NCI-H345 (cell line): ENCODE measurements around the gene AGXT.
"Not testable (repeated sequence)": the region's sequence is repeated elsewhere in the genome, so short reads cannot be mapped to it uniquely, and the experiment has no call there.

Experiments used
- DNase-seq: peaks from one replicate; lab custom pipeline; 2025; lab: John Stamatoyannopoulos, UW

Gene AGXT

DNA sequence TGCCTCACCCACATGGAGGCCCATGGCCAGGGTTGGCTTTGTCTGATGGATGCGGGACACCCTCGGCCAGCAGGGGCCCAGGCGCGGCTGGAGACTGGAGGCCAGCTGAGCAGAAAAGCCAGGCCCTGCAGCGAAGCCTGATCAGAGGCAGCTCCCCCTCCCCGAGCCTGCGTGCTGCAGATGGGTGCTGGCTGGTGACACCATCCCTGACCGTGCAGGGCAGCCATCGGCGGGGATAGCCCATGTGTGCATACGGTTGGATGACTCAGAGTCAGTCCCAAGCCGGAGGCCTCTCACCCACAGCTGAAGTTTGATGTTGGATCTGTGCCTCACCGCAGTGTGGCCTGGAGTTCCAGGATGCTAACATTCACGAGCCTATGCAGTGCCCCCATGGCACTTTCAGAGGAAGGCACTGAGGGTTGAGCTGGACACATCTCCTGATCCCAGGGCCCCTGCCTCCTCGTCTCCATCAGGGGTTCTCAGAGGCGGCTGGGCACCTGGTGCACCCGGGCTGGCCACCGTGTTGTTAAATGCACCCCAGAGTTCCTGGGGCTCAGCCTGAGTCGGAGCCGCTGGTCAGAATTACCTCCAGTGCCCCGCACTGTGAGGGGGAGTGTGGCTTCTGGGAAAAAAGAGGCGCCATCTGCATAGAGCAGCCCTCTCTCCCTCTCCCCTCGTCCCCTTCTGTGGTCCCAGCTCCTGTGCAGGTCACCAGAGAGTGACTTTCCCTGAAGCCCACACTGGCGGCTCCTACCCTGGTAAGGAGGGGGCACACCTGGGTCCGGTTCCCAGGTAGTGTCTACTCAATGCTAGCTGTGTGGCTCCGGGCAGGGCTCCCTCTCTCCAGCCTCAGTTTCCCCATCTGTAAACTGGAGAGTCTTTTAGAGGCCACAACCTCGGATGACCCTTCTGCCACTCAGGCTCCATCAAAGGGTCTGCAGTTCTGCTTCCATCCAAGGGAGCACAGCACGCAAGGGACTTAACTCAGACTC, 29.2 kb upstream of the AGXT start:
- no peak for DNase-seq

DNA sequence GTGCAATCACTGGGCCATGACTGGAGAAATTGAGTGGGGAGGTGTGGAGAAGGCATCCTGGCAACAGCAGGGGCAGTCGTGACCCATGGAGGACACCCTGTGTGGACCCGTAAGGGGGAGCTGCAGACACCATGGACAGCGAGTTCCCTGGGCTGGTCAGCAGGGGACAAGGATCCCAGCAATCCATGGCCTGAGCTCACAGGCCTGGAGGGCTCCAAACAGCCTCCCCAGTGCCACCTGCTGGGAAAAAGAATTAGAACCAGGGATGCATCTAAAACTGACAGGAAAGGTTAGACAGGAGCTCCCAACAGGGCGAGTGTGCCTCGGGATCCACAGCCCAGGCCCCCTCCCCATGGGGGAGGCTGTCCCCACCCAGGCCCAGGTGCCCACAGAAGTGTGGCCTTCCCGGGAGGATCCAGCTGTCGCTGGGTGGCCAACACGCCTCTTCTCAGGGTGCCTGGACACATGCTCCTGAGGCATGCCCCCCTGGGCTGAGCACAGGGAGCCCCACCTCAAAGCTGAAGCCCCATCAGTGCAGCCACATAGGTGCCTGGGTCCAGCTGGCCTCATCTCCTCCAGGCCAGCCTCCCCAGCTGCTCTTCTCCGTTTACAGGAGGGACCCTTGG, 28.1 kb upstream of the AGXT start:
- DNase-seq, result peak; percentile 56

DNA sequence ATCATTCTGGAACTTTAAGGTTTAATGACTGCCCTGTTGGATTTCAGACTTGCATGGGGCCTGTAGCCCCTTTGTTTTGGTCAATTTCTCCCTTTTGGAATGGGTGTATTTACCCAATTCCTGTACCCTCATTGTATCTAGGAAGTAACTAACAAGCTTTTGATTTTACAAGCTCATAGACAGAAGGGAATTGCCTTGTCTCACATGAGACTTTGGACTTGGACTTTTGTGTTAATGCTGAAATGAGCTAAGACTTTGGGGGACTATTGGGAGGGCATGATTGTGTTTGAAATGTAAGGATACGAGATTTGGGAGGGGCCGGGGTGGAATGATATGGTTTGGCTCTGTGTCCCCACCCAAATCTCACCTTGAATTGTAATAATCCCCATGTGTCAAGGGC, 22.3 kb upstream of the AGXT start:
- not testable (repeated sequence) for DNase-seq

DNA sequence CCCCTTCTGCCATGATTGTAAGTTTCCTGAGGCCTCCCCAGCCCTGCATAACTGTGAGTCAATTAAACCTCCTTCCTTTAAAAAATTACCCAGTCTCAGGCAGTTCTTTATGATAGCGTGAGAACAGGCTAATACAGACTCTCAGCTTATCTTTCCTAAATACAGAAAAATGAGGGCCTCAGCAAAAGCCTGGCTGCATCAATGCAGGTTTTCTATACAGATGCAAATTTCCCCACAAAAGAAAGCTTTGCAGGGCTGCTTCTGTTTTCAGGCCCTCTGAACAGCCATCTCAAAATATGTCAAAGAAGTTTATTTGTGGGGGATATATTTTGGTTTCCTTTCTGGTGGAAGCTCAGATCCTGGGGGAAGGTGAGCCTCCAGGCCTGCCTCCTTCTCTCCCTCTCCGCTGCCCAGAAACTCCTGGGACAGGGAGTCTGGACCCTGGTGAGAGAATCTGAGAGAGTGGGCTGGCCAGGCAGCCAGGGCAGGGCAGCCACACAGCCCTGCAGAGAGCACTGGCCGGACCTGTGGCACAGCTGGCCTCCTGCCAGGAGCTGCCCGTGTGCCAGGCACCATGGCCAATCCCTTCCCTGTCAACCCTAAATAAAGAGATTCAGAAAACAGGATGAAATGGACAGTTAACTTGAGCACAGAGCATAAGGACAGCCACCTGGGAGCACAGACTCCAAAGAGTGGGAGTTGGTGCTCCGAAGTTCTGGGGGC, 21.6 kb upstream of the AGXT start:
- no peak for DNase-seq

DNA sequence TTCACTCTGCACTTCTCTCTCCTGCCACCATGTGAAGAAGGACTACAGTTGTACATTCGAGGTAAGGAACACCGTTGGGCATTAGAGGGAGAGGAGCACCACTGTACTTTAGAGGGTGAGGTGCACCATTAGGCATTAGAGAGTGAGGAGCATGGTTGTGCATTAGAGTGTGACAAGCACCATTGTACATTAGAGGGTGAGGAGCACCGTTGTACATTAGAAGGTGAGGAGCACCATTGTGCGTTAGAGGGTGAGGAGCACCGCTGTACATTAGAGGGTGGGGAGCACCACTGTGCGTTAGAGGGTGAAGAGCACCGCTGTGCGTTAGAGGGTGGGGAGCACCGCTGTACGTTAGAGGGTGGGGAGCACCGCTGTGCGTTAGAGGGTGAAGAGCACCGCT, 20.8 kb upstream of the AGXT start:
- DNase-seq, result no peak

DNA sequence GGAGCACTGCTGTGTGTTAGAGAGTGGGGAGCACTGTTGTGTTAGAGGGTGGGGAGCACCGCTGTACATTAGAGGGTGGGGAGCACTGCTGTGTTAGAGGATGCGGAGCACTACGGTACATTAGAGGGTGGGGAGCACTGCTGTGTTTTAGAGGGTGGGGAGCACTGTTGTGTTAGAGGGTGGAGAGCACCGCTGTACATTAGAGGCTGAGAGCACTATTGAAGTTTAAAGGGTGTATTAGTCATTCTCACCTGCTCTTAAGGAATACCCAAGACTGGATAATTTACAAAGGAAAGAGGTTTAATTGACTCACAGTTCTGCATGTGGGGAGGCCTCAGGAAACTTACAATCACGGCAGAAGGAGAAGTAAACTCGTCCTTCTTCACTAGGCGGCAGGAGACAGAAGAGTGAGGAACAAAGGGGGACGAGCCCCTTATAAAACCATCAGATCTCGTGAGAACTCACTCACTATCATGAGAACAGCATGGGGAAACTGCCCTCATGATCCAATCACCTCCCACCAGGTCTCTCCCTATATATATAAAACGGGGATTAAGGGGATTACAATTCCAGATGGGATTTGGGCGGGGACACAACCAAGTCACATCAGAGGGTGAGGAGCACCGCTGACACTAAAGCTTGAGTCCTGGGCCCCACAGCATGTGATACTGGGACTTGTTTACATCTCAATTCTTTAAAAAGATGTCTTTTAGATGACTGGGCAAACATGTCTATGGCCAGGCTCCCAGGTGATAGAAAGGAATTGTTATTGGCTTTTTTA, 19.5 kb upstream of the AGXT start:
- DNase-seq, result no peak

DNA sequence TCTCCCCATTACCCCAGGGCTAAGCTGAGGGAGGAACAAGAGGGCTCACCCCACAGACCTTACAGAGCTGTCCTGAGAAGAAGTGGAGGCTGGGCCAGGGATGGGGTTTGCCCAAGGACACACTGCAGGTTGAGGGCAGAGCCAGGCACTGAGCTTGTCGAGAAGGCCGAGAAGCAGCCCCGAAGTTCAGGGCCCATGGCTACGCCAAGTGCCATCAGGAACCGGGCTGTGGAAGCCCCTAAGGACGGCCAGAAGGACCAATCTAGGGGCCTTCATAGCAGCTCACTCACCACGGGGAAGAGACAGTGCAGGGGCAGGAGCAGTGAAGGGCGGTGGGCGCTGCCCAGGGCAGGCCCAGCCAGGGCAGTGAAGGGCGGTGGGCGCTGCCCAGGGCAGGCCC, 18.6 kb upstream of the AGXT start:
- no peak for DNase-seq

DNA sequence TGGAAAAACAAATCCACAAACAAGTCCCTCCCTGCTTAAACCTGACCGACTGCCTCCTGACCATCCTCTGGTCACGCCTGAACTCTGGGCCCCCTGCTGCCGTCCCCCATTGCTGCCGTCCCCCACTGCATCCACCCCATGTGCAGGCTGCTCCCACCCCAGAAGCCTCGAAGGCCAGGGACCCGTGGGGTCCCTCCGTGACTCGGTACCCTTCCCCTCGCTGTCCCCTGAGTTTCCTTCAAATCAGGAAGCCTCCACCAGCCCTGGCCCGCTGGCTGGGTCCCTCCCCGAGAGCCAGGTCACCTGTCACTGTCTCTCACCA, 17.9 kb upstream of the AGXT start:
- DNase-seq, result no peak

DNA sequence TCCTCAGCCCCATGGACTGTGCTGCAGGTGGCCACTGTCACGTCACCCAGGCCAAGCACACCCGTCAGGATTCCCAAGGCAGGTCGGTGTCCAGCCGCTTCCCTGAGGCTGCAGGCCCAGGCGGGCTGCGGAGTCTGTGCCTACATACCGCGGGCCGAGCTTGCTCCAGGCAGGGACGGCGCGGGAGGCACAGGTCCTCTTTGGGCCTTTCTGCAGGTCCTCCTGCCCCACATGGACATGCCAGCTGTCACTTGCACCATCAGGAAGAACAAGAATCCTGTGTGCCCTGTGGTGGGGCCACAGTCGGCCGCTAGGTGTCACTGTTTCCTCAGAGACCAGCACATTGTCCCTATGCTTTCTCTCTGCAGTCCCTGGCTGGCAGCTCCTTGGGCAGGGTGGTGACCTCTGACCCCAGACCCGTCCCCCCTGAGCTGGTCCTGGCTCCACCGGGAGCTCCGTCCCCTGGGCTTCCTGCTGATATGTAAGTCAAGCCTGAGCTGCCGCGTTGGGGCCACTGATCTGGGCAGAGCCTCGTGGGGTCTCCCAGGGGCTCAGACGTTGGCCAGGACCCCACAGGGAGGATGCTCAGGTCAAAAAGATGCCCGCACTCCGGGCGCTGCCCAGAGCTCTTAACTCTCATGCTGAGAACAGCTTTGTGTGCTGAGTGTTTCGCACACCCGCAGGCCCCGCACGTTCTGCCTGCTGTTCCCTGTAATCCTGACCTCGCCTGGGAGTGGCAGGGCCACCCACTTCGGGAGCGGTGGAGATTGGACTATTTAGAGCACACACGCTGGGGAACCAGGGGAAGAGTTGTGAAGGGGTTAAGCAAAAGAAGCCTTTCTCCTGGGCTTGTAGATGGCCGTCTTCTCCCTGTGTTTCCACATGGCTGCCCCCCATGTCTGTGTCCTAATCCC, 17.3 kb upstream of the AGXT start:
- peak; percentile 68 for DNase-seq

DNA sequence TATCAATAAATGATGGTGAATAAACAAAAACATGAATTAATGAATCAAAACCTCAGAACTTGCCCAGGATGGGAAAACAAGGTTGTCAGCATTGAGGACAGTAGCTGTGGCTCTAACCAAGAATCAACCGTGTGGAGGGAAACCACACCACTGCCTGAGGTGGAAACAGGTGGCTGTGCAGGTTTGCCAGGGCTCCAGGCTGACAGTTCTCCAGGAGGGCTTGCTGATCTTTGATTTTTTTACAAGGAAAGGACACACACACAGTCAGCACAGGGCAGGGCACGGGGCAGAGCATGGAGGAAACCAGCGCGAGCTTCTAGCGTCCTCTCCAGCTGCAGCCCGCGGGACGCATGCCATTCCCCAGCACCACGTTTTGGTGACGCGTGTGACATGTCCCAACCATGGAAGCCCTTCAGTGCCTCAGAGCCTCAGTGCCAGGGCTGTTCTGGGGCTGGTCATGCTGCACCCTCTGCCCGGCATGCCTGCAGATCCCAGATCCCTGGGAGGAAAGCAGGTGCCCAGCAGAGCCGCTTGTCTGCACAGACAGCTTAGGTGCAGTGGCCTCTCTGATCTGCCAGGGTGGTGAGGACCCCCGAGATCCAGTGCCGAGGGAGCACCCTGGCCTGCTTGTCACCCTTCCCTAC, 15.8 kb upstream of the AGXT start:
- no peak for DNase-seq

DNA sequence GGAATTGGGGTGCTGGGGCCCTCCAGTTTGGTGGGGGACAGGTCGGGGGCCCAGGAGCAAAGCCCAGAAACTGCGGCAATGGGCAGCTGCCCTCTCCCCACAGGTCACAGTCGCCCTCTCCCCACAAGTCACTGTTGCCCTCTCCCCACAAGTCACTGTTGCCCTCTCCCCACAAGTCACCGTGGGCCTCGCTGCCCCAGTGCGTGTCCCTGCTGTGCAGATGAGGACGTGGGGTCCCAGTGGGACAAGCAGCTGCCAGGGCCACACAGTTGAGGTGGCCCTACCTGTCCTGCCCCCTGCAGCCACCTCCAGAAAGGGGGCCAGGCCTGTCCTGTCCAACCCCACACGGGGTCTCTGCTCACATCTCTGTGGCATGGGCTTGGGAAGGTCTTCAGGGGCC, 13.0 kb upstream of the AGXT start:
- DNase-seq, result no peak

DNA sequence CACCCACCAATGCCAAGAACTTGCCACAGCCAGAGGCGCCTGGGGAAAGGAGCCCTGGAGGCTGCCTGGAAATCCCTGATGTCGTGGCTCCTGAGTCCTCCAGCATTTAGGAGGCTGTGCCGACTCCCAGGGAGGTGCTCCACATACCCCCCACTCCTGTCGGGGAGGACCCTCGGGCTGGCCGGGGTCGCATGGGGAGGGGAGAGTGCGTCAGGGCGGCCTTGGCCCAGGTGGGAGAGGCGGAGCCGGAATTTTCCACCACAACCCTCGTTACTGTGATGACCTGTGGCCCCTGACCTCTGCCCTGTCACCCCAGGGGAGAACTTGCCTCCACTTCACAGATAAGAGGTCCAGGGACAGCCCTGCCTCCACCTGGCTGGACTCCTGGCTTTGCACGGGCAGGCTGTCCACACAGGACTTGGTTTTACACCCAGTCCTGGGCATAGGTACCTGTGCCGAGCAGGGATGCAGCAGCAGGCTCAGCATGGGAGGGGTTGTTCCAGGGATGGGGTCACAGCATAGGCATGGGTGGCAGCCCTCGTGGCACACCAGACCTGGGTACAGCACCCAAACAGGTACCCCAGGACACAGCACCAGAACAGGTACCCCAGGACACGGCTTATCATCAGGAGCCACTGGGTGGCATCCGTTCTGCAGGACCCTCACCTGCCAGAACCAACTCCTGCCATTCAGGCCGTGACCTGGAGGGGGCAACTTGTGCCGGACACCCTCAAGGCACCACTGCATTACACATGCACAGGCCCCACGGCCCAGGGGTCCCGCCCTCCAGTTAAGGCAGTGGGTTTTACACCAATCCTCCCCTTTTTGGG, 12.3 kb upstream of the AGXT start:
- no peak for DNase-seq

DNA sequence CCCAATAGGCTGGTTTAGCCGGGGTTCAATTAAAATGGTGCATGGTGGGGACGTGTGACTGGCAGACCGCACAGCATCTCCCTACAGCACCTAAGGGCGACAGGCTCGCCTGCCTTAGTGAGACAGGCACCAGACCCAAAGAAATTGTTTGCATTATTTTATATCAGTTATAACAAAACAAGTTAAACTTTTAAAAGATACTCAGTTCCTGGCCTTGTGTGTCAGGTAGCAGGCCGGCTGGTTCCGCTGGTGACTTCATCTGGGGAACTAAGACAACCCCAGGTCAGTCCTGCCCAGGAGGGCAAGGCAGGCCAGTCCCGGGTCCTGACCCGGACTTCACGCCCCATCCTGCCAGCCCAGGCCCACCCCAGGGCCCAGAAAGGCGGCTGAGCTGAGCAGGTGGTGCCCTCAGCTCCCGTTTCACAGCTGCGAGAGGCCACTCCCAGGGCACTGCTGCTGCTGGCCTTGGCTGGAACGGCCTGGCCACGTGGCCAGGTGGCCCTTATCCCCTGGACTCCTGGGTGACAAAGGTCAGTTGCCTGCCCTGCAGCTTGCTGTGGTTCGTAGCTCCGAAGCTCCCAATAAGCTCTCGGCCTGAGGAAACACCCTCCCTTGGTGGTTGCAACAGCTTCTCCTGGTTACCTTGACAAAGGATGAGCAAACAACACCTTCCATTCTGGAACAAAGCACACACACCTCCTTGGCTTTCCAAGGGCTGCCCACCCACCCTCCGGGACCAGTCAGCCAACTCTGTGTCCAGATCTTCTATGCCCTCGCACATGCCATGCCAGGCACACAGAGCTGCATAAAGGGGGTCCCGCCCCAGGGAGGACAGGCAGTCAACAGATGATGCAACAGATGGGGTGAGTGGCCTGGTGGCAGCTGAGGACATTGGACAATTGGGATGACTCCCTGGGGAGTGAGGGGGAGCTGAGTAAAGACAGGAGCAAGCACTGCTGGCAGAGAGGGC, 11.3 kb upstream of the AGXT start:
- DNase-seq, result no peak

DNA sequence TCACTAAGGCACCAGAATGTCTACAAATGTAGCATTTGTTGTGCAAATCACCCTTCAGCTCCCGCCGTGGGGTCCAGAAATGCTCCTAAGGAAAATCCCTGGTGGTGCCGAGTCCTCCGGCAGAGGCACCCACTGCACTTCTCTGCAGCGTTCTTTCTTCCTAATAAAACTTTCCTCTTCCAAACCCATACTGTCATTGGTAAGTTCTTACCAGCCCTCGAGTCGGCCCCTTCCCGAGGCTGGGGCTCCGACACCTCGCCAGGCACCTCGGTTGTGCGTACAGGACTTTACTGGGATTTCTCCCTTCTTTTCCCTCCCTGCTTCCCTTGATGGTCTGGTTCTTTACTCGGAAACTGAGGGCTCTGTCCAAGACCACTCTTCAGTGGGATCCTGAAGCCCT, 10.3 kb upstream of the AGXT start:
- no peak for DNase-seq

DNA sequence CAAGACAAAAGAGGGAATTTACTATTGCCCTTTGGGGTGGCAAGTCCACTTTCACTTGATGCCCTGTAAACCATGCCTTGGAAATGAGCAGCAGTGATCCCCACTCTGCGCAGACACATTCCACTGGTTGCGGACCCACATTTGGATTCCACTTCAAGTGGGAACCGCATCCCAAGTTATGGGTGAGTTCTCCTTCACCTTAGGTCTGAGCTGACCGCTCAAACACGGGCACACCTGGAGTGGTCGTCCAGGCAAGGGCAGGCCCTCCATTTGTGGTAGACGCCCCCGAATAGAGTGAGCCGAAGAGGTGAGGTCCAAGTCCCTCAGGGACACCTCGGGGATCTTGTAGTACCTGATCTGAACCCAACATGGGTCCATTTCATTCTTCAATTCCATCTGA, 9.8 kb upstream of the AGXT start:
- DNase-seq, result no peak

DNA sequence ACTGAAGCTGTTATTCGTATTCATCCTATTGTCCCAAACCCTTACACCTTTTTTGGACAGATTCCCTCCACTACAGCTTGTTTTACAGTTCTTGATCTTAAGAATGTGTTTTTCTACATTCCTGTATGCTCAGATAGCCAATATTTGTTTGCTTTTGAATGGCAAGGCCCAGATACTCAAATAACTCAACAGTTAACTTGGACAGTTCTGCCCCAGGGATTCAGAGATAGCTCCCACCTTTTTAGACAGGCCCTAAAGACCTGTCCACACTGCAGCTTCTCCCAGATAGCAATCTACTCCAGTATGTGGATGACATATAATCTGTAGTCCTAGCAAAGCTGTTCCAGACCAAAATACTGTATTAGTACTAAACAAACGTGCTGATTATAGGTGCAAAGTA, 7.1 kb upstream of the AGXT start:
- DNase-seq, result no peak

DNA sequence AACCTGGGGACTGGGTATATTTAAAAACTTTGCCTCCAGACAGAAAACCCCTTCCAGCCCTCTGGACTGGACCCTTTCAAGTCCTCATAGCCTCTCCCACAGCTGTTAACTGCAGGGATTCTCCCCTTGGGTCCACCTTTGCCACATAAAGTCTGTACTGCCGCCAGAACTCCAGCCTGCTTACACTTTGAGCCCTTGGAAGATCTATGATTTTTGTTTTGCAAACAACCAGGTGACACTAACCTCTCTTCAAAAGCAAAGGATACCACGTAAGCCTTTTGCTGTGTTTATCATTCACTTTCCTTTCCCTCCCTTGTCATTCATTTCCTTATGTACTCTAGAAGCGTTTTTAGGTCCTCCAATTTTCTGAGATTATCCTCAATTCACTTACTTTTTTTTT, 4.1 kb upstream of the AGXT start:
- DNase-seq, result no peak

DNA sequence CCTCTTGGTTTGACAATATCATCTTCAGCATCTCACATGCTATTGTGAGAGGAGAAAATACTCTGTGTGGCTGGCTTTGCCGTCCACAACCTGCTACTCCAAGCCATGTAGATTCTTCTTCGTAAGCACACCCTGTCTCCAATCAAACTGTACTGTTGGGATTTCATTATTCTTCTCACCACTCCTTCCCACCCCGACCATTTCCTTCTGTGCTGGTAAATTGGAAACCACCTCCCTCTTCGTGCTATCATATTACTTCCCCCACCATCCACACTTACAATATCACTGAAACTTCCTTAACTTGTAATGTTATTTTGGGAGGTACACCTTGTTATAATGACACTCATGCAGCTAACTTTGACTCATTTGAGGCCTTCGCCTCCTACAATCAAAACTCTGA, 3.2 kb upstream of the AGXT start:
- DNase-seq, result no peak
